PFSK-1 (cell line): ENCODE measurements around the gene MRPL27.

Experiments
- POLR2AphosphoS5 ChIP-seq: IDR thresholded peaks from 2 replicates; pipeline ENCODE4 v1.6.1; 2012; ENCODE audit warnings: low read depth, mild to moderate bottlenecking, control low read depth, low read length, moderate library complexity
- SIN3A ChIP-seq: IDR thresholded peaks from 2 replicates; pipeline ENCODE4 v1.6.1; 2012; ENCODE audit warnings: mild to moderate bottlenecking, low read length, moderate library complexity, borderline replicate concordance; ENCODE audit not compliant: insufficient read depth
- TAF1 ChIP-seq: IDR thresholded peaks from 2 replicates; pipeline ENCODE4 v1.6.1; 2012; ENCODE audit warnings: low read length, control low read depth, borderline replicate concordance; ENCODE audit not compliant: insufficient read depth
- TF ChIP-seq, protein P1 (sequence below), 2 experiments: IDR thresholded peaks; 2 replicates each; pipeline versions ENCODE4 v1.6.1 to v1.8.0; 2011 to 2012; ENCODE audit warnings: low read depth in 2 of 2, low read length in 2 of 2, control low read depth in 1 of 2, inconsistent platforms in 1 of 2, mild to moderate bottlenecking in 1 of 2, moderate library complexity in 1 of 2; ENCODE audit not compliant: insufficient read depth in 1 of 2

DNA sequence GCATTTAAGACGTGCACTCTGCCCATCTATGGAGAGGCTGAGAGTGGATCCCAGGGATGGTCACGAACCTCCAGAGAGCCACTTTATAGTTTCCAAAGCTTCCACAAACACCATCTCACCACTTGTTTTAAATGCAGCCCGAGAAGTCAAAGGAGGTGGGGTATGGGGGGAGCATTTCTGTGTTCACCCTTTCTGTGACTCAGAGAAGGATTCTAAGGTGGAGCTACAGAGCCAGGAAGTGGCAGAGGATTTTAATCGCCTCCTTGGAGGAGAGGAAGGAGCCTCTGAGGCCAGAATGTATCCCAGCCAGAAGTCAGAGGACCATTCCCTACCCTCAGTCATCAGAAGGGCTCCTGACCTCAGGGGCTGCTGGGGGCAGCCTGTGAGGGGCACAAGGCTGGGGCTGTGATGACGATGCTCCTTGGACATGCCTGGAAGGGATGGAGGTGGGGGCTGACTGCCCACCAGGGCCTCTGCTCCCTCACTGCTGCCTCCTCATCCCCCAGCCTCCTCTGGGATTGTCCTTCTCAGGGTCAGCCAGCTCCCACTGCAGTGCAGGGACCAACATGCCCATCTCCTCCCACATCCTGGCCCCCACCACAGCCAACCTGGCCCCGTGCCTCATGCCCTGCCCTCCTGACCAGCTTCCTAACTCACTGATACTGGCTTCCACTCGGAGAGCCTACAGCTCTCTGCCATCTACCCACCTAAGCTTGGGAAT lies 24.3 kb downstream of the MRPL27 start:
- TF ChIP-seq TAF1, result no peak
- no peak for TF ChIP-seq SIN3A
- TF ChIP-seq POLR2AphosphoS5, result no peak
- TF ChIP-seq, protein P1, sequence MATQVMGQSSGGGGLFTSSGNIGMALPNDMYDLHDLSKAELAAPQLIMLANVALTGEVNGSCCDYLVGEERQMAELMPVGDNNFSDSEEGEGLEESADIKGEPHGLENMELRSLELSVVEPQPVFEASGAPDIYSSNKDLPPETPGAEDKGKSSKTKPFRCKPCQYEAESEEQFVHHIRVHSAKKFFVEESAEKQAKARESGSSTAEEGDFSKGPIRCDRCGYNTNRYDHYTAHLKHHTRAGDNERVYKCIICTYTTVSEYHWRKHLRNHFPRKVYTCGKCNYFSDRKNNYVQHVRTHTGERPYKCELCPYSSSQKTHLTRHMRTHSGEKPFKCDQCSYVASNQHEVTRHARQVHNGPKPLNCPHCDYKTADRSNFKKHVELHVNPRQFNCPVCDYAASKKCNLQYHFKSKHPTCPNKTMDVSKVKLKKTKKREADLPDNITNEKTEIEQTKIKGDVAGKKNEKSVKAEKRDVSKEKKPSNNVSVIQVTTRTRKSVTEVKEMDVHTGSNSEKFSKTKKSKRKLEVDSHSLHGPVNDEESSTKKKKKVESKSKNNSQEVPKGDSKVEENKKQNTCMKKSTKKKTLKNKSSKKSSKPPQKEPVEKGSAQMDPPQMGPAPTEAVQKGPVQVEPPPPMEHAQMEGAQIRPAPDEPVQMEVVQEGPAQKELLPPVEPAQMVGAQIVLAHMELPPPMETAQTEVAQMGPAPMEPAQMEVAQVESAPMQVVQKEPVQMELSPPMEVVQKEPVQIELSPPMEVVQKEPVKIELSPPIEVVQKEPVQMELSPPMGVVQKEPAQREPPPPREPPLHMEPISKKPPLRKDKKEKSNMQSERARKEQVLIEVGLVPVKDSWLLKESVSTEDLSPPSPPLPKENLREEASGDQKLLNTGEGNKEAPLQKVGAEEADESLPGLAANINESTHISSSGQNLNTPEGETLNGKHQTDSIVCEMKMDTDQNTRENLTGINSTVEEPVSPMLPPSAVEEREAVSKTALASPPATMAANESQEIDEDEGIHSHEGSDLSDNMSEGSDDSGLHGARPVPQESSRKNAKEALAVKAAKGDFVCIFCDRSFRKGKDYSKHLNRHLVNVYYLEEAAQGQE (IDR thresholded peaks at IDR 0.05; ENCODE audit: insufficient read depth in 1 of 2, low read depth in 2 of 2, low read length in 2 of 2), result no peak
